H1 (cell line): ENCODE results near the gene OR2T11. TPM values are rescaled to one million over a fixed set of nuclear protein-coding genes. Genes with fewer than 3 reads are reported as not detected.

ENCODE experiments used
- CTCF ChIA-PET: fragments of 300-600 bp; sonication (Branson Sonifier 250); formaldehyde crosslinking; loops from one replicate; lab custom pipeline; 2021; ENCODE audit not compliant: partially characterized antibody; lab: Charles Lee
- POLR2A ChIA-PET: fragments of 300-600 bp; sonication (Branson Sonifier 250); formaldehyde crosslinking; loops from one replicate; lab custom pipeline; 2021; ENCODE audit warnings: inconsistent platforms; ENCODE audit not compliant: partially characterized antibody; lab: Charles Lee
- DNase-seq, 2 experiments: peaks; one replicate each; pipeline versions ENCODE4 v3.0.0 to v3.0.0-alpha.2; 2010 to 2022; ENCODE audit warnings: low spot score in 2 of 2, low read depth in 1 of 2, mixed read lengths in 1 of 2
- FAIRE-seq: peaks from 2 replicates; lab custom pipeline; 2011; peaks lifted over from hg19 to GRCh38; lab: Jason Lieb, UNC
- H2AFZ ChIP-seq: 2 replicates; pipeline ENCODE4 v1.8.1; 2012; ENCODE audit warnings: low read length, inconsistent platforms
- H2AK5ac ChIP-seq: 2 replicates; pipeline ENCODE4 v1.6.1; 2013; ENCODE audit warnings: low read depth, low read length
- H2BK120ac ChIP-seq: replicated peaks from 2 replicates; pipeline ENCODE3; 2013; ENCODE audit warnings: low read depth, low read length, inconsistent platforms
- H2BK12ac ChIP-seq: 2 replicates; pipeline ENCODE4 v1.6.1; 2013; ENCODE audit warnings: low read depth, low read length
- H2BK15ac ChIP-seq: 2 replicates; pipeline ENCODE4 v1.6.1; 2013; ENCODE audit warnings: low read length
- H2BK20ac ChIP-seq: 2 replicates; pipeline ENCODE4 v1.6.1; 2013; ENCODE audit warnings: low read length
- H2BK5ac ChIP-seq: 2 replicates; pipeline ENCODE4 v1.6.1; 2013; ENCODE audit warnings: low read depth, low read length
- H3K14ac ChIP-seq: 2 replicates; pipeline ENCODE4 v1.6.1; 2013; ENCODE audit warnings: inconsistent platforms; ENCODE audit not compliant: insufficient read length
- H3K18ac ChIP-seq: 2 replicates; pipeline ENCODE4 v1.6.1; 2013; ENCODE audit warnings: low read length; ENCODE audit errors: extremely low read depth
- H3K23ac ChIP-seq: 2 replicates; pipeline ENCODE4 v1.6.1; 2013; ENCODE audit warnings: inconsistent platforms; ENCODE audit not compliant: insufficient read length
- H3K23me2 ChIP-seq: 2 replicates; pipeline ENCODE4 v1.6.1; 2013; ENCODE audit warnings: low read depth, low read length
- H3K27ac ChIP-seq: 2 replicates; pipeline ENCODE4 v1.6.1; 2011; ENCODE audit warnings: low read depth, low read length, inconsistent platforms
- H3K27me3 ChIP-seq, 4 experiments: replicated peaks in 1 of 4; 1 replicate in 1 of 4; 2 replicates in 3 of 4; pipeline versions ENCODE4 v1.6.1 to v1.8.1; 2011 to 2013; ENCODE audit warnings: low read length in 3 of 4, mild to moderate bottlenecking in 3 of 4, inconsistent platforms in 2 of 4, mixed read lengths in 2 of 4, moderate library complexity in 1 of 4; ENCODE audit not compliant: control insufficient read depth in 3 of 4, insufficient read depth in 3 of 4; ENCODE audit errors: extremely low read depth in 1 of 4
- H3K36me3 ChIP-seq, 4 experiments: 2 replicates each; pipeline versions ENCODE4 v1.6.1 to v1.8.1; 2011 to 2013; ENCODE audit warnings: mild to moderate bottlenecking in 4 of 4, low read length in 3 of 4, moderate library complexity in 2 of 4, control low read depth in 1 of 4, inconsistent platforms in 1 of 4; ENCODE audit not compliant: insufficient read depth in 4 of 4, control insufficient read depth in 2 of 4
- H3K4ac ChIP-seq: replicated peaks from 2 replicates; pipeline ENCODE3; 2013; ENCODE audit warnings: low read length, low read depth, mixed read lengths, inconsistent platforms; ENCODE audit not compliant: insufficient read length
- H3K4me1 ChIP-seq, 4 experiments: replicated peaks in 1 of 4; 1 replicate in 1 of 4; 2 replicates in 3 of 4; pipeline versions ENCODE4 v1.6.1 to v1.8.1; 2011 to 2013; ENCODE audit warnings: low read length in 3 of 4, inconsistent platforms in 2 of 4, mixed read lengths in 1 of 4; ENCODE audit not compliant: insufficient read depth in 4 of 4, control insufficient read depth in 3 of 4
- H3K4me2 ChIP-seq, 2 experiments: 2 replicates each; pipeline versions ENCODE4 v1.6.1 to v1.8.1; 2011 to 2013; ENCODE audit warnings: low read depth in 2 of 2, low read length in 2 of 2, control low read depth in 1 of 2, inconsistent platforms in 1 of 2, mild to moderate bottlenecking in 1 of 2; ENCODE audit not compliant: insufficient read depth in 1 of 2
- H3K4me3 ChIP-seq, 4 experiments: fragments of 200-600, 300-600 bp in 1 of 4; sonication (generic), shearing (Covaris generic), sonication (Bioruptor Twin) in 1 of 4; 2 replicates each; pipeline versions ENCODE4 v1.5.1 to v1.8.1; 2011 to 2016; ENCODE audit warnings: low read length in 4 of 4, low read depth in 3 of 4, control low read depth in 2 of 4, inconsistent platforms in 2 of 4, mild to moderate bottlenecking in 2 of 4, mixed read lengths in 1 of 4, moderate library complexity in 1 of 4; ENCODE audit not compliant: insufficient read depth in 2 of 4; ENCODE audit errors: extremely low read depth in 1 of 4
- H3K56ac ChIP-seq: replicated peaks from 2 replicates; pipeline ENCODE3; 2013; ENCODE audit warnings: low read depth, mild to moderate bottlenecking, mixed read lengths, low read length, inconsistent platforms; ENCODE audit not compliant: insufficient read length
- H3K79me1 ChIP-seq: 2 replicates; pipeline ENCODE4 v1.6.1; 2013; ENCODE audit warnings: low read depth, low read length, control low read depth
- H3K79me2 ChIP-seq, 2 experiments: 2 replicates each; pipeline versions ENCODE4 v1.6.1 to v1.8.1; 2012 to 2013; ENCODE audit warnings: low read length in 2 of 2, mild to moderate bottlenecking in 2 of 2, inconsistent platforms in 1 of 2; ENCODE audit not compliant: insufficient read depth in 2 of 2, control insufficient read depth in 1 of 2
- H3K9ac ChIP-seq, 4 experiments: replicated peaks in 1 of 4; 1 replicate in 1 of 4; 2 replicates in 3 of 4; pipeline versions ENCODE4 v1.6.1 to v1.8.1; 2011 to 2013; ENCODE audit warnings: low read depth in 3 of 4, low read length in 3 of 4, control low read depth in 2 of 4, mild to moderate bottlenecking in 2 of 4, moderate library complexity in 2 of 4, inconsistent platforms in 1 of 4; ENCODE audit errors: extremely low read depth in 1 of 4
- H3K9me3 ChIP-seq, 2 experiments: 2 replicates each; pipeline versions ENCODE4 v1.6.1 to v1.8.1; 2012 to 2013; ENCODE audit warnings: mild to moderate bottlenecking in 2 of 2, moderate library complexity in 2 of 2, control low read depth in 1 of 2, inconsistent platforms in 1 of 2, low read depth in 1 of 2, low read length in 1 of 2, mixed read lengths in 1 of 2; ENCODE audit not compliant: insufficient read depth in 2 of 2
- H4K20me1 ChIP-seq, 2 experiments: replicated peaks in 1 of 2; 2 replicates each; pipeline versions ENCODE3 to v1.8.1; 2011 to 2013; ENCODE audit warnings: inconsistent platforms in 2 of 2, low read length in 2 of 2, mild to moderate bottlenecking in 1 of 2; ENCODE audit not compliant: insufficient read depth in 2 of 2, control insufficient read depth in 1 of 2
- H4K5ac ChIP-seq: 2 replicates; pipeline ENCODE4 v1.6.1; 2013; ENCODE audit warnings: low read length, low read depth, mixed read lengths, inconsistent platforms; ENCODE audit not compliant: insufficient read length
- H4K8ac ChIP-seq: 2 replicates; pipeline ENCODE4 v1.8.0; 2013; ENCODE audit warnings: mild to moderate bottlenecking, moderate library complexity, low read length, inconsistent platforms; ENCODE audit not compliant: insufficient read depth; ENCODE audit errors: extremely low read depth
- H4K91ac ChIP-seq: replicated peaks from 2 replicates; pipeline ENCODE3; 2013; ENCODE audit warnings: low read length, mixed read lengths, inconsistent platforms; ENCODE audit not compliant: insufficient read length
- ASH2L ChIP-seq: fragments of 200-600, 300-600 bp; sonication (generic); IDR thresholded peaks from one replicate; pipeline ENCODE4 v1.7.1; 2017; ENCODE audit warnings: low read length
- CBX5 ChIP-seq: fragments of 300-800, 300-1000 bp; sonication (generic); IDR thresholded peaks from 2 replicates; pipeline ENCODE4 v1.7.1; 2016; ENCODE audit warnings: antibody characterized with exemption, low read length, low read depth
- GABPA ChIP-seq: IDR thresholded peaks from 2 replicates; pipeline ENCODE4 v1.6.1; 2011; ENCODE audit warnings: mild to moderate bottlenecking, low read length, moderate library complexity, borderline replicate concordance; ENCODE audit not compliant: insufficient read depth
- NRF1 ChIP-seq: IDR thresholded peaks from 2 replicates; pipeline ENCODE4 v1.6.1; 2011; ENCODE audit warnings: mild to moderate bottlenecking, low read depth, low read length, improper control_type of control experiment
- POU5F1 ChIP-seq: IDR thresholded peaks from 2 replicates; pipeline ENCODE4 v1.6.1; 2011; ENCODE audit warnings: low read depth, mild to moderate bottlenecking, low read length, moderate library complexity
- RAD21 ChIP-seq, 2 experiments: IDR thresholded peaks in 1 of 2; conservative IDR thresholded peaks in 1 of 2; 2 replicates each; pipeline ENCODE4 v1.6.1; 2011; ENCODE audit warnings: low read depth in 2 of 2, low read length in 2 of 2, improper control_type of control experiment in 1 of 2, inconsistent platforms in 1 of 2, mild to moderate bottlenecking in 1 of 2, moderate library complexity in 1 of 2
- RBBP5 ChIP-seq: IDR thresholded peaks from 2 replicates; pipeline ENCODE4 v1.7.1; 2012; ENCODE audit warnings: low read depth, mild to moderate bottlenecking, inconsistent platforms, low read length, moderate library complexity, borderline replicate concordance
- SIRT6 ChIP-seq: IDR thresholded peaks from one replicate; pipeline ENCODE4 v1.7.1; 2012; ENCODE audit warnings: low read length, inconsistent platforms
- YY1 ChIP-seq: IDR thresholded peaks from 2 replicates; pipeline ENCODE4 v1.6.1; 2011; ENCODE audit warnings: low read depth, mild to moderate bottlenecking, low read length
- WGBS, 2 experiments: shearing (Covaris generic) in 1 of 2; methylation state at CpG; one replicate each; pipeline versions ENCODE4 v1.1.6 to v1.1.7; 2013 to 2015; ENCODE audit warnings: low lambda C conversion rate in 2 of 2, mixed read lengths in 2 of 2, inconsistent platforms in 1 of 2, low coverage in 1 of 2, missing lambda C conversion rate in 1 of 2; ENCODE audit not compliant: insufficient replicate concordance in 2 of 2, insufficient coverage in 1 of 2, insufficient read length in 1 of 2; ENCODE audit errors: extremely low coverage in 1 of 2, missing lambda C conversion rate in 1 of 2; 5-methylcytosine and 5-hydroxymethylcytosine counted together
- polyA plus RNA-seq, 7 experiments: library from polyadenylated mRNA; depleted of rRNA in 3 of 7; stranded (reverse) in 5 of 7; unstranded in 2 of 7; fragments of >200 nt in 5 of 7; fragments of 200-250 nt in 2 of 7; gene quantifications; 1 replicate in 5 of 7; 2 replicates in 1 of 7; 4 replicates in 1 of 7; pipeline versions ENCODE4 v1.2.1 to v1.2.3, GENCODE V29; 2011 to 2013; ENCODE audit warnings: missing spikeins in 2 of 7, mixed read lengths in 2 of 7
- total RNA-seq: library from RNA; stranded (reverse); fragmentation: NEBNext Ultra II Directional; extraction: Animal tissue kit (Norgen Biotek cat#: 25700); gene quantifications from 2 replicates; pipeline ENCODE4 v1.2.1, GENCODE V29; 2021

OR2T11 gene
- total and polyA plus RNA-seq, 2 of the 8 experiments (the other 6 are each of a cell fraction or from before 2014, with no cell fraction given), result not detected

DNA sequence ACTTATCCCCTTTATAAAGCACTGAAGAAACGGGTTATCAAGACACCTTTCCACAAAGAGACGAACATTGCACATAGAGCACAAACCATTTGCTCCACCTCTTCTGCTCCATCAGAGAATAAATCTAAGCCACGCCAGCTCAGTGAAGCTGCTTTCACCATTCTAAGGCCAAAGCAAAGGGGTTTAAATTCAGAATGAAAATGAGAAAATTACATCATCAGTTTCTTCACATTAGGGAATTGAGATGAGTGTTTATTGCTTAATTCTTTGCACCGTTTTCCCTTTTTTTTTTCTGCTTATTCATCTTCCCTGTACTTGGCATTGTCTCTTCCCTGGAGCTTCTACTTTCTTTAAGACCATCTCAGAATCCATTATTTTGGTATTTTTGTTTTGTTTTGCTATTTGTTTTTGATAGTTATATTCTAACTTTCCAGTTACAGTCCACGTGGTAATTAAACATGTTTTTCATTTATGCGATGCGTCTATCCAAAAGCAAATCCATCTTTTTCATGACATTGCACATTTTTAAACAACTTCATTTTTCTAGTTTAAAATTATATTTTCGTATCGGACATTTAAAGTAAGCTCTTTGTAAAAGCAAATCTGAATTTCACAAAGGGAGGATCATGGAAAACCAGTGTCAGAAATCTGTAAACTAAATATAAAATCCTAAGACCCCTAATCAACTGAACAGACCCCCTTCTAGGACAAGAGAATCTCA lies 58.5 kb downstream of the OR2T11 start:
- Histone ChIP-seq H3K23me2 (no peaks in the 10 kb centered on the region), H3K27me3 (no peaks in the 10 kb centered on the region), H3K23ac (no peak overlapping the region), H3K56ac (no peak overlapping the region), H3K36me3 (no peaks in the 10 kb centered on the region), H3K14ac (no peak overlapping the region), H4K8ac (no peak overlapping the region), H3K4me1 (no peaks in the 10 kb centered on the region), H2AFZ (no peak overlapping the region), H4K91ac (no peak overlapping the region), H2BK12ac (no peak overlapping the region), H2BK120ac (no peak overlapping the region), H4K5ac (no peak overlapping the region), H3K4me3 (no peak overlapping the region), H2AK5ac (no peak overlapping the region), H2BK15ac (no peak overlapping the region), H3K9me3 (peaks cover 15 to 27% of the 10 kb centered on the region in 2 experiments; a peak in 3 of 4 replicates), H3K79me1 (no peaks in the 10 kb centered on the region), H2BK20ac (no peak overlapping the region), H4K20me1 (no peaks in the 10 kb centered on the region), H3K9ac (no peak overlapping the region), H3K18ac (no peak overlapping the region), H3K4ac (no peak overlapping the region), H3K4me2 (no peak overlapping the region), H3K79me2 (no peaks in the 10 kb centered on the region), H3K27ac (no peak overlapping the region), H2BK5ac (no peak overlapping the region)
- CTCF ChIA-PET, result no interaction called here
- DNase-seq (no peak), FAIRE-seq (no peak)
- POLR2A ChIA-PET, result no interaction called here
- WGBS, 2 experiments, result 71% methylated on average over 9 of the region's 9 CpGs; no CpG with 5 or more reads in 1 of the 2 experiments
- TF ChIP-seq NRF1, result no peak
- no peak for TF ChIP-seq ASH2L
- no peak for TF ChIP-seq POU5F1
- no peak for TF ChIP-seq GABPA
- no peak for TF ChIP-seq RBBP5
- no peak for TF ChIP-seq YY1
- TF ChIP-seq CBX5, result no peak
- TF ChIP-seq RAD21 (IDR thresholded peaks at IDR 0.05 in 1 of 2, conservative IDR thresholded peaks at IDR 0.05 in 1 of 2; ENCODE audit: low read depth in 2 of 2, low read length in 2 of 2), result no peak
- no peak for TF ChIP-seq SIRT6
